KOPT-K1 (cell line): ENCODE results near the gene MAB21L2.

ENCODE experiments used
- H3K27ac ChIP-seq: fragments of 200-600 bp; sonication (generic); 2 replicates; pipeline ENCODE4 v1.5.1; 2016; ENCODE audit warnings: antibody characterized with exemption, mild to moderate bottlenecking, low read depth, low read length; ENCODE audit not compliant: poor library complexity, severe bottlenecking
- H3K36me3 ChIP-seq: fragments of 200-600 bp; sonication (generic); 2 replicates; pipeline ENCODE4 v1.5.1; 2017; ENCODE audit warnings: antibody characterized with exemption, mild to moderate bottlenecking, low read length, moderate library complexity; ENCODE audit not compliant: insufficient read depth
- H3K9me3 ChIP-seq: fragments of 200-600 bp; sonication (generic); 2 replicates; pipeline ENCODE4 v1.5.1; 2017; ENCODE audit warnings: antibody characterized with exemption, low read length, mild to moderate bottlenecking; ENCODE audit not compliant: insufficient read depth, poor library complexity, severe bottlenecking

The MAB21L2 gene

DNA sequence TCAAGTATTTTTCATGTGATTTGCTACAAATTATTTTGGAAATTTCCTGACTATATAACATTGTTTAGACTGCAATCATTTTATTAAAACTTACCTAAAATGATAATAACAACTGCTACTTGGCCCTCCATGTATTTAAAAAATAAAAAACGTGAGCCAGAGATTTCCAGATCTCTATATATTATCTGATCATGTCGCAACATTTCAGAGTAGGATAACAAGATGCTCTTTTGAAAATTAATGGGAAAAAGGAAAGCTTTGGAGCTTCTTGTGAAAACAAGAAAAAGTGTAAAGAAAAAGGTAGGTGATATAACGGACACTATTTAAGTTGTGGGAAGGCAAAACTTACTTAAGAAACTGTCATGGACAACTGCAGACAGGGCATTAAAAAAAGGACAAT lies 14.9 kb upstream of the MAB21L2 start:
- no peak overlapping the region for H3K27ac ChIP-seq
- H3K36me3 ChIP-seq: no peaks in the 10 kb centered on the region
- peaks cover 4% of the 10 kb centered on the region for H3K9me3 ChIP-seq

DNA sequence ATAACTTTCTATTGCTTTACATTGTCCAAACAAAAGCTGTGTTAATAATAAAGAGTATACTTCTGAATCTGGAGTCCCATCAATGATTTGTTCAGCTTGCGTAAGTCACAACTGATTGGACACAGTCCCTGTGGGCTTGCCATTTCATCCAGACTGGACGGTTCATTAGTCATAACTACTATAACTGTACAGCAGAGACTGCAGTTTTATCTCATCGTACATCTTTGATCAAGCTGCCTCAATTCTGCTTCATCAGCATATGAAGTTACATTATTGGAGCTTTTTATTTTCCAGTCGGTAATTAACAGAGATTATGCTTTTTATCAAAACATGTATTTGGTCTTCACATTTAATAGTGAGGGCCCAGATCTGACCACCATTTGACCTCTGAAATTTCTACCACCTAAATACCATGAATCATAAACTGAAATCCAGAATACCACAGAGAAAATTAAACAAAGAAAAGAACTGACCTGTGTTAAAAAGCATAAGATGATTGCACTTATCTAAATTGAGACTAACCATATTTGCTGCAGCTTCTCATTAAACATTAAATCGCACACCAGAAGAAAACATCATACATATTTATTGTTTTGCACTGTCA lies 12.5 kb upstream of the MAB21L2 start:
- Histone ChIP-seq H3K27ac (no peak overlapping the region), H3K9me3 (peaks cover 4% of the 10 kb centered on the region), H3K36me3 (no peaks in the 10 kb centered on the region)

DNA sequence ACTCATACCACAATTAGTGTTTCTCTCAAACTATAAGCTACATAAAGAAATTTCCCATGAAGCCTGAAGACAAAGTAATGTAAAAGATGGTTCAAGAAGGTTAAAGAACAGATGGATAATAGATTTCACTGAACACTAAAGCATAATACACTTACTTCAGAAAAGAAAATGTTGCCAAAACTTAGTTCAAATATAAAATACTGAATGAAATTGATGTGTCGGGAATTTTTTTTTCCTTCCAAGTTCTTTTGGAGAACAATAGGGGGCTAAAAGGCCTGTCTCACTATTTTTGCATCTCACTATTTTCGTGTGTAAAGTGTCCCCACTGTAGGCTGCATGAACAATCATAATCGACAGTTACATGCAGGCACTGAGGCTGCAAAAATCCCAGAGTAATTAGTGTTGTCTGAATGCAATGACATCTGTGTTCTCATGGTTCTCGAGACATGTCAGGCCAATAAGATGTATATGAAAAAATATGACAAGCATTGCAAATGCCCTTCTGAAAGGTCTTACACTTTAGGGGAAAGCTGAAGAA lies 11.9 kb upstream of the MAB21L2 start:
- Histone ChIP-seq H3K36me3 (no peaks in the 10 kb centered on the region), H3K9me3 (peaks cover 2% of the 10 kb centered on the region), H3K27ac (no peak overlapping the region)

- no peak overlapping the region for H3K27ac ChIP-seq
- H3K36me3 ChIP-seq: no peaks in the 10 kb centered on the region
- no peaks in the 10 kb centered on the region for H3K9me3 ChIP-seq
Measured at GRCh38 chr4:150570862-150571261, 11.1 kb upstream of the MAB21L2 start.

- Histone ChIP-seq H3K27ac (no peak overlapping the region), H3K9me3 (no peaks in the 10 kb centered on the region), H3K36me3 (no peaks in the 10 kb centered on the region)
Measured at GRCh38 chr4:150572704-150573504, 9.0 kb upstream of the MAB21L2 start.

GRCh38 chr4:150573534-150573933 lies 8.4 kb upstream of the MAB21L2 start:
- Histone ChIP-seq H3K27ac (no peak overlapping the region), H3K36me3 (no peaks in the 10 kb centered on the region), H3K9me3 (no peaks in the 10 kb centered on the region)

GRCh38 chr4:150574678-150575077 lies 7.3 kb upstream of the MAB21L2 start:
- Histone ChIP-seq H3K27ac (no peak overlapping the region), H3K9me3 (peaks cover 3% of the 10 kb centered on the region), H3K36me3 (no peaks in the 10 kb centered on the region)

DNA sequence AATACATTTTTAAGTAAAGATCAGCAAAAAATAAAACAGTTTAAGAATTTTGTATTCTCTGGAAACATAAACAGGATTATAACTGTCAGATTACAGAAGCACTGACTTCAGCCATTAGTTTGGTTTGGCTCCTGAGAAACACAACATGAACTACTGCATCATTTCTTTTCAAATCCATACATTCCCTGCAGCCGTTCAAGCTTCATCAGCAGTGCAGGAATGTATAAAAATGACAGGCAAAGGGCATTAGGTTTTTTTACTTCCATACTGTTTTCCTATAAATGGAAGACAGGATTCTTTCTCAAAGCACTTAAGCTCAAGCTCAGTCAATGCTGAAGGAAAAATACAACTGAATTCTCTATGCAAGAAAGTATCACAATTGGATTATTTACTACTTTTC lies 4.2 kb upstream of the MAB21L2 start:
- Histone ChIP-seq H3K36me3 (peaks cover 5% of the 10 kb centered on the region; the same call in 1 of the 2 replicates), H3K9me3 (peaks cover 29% of the 10 kb centered on the region), H3K27ac (no peak overlapping the region)

DNA sequence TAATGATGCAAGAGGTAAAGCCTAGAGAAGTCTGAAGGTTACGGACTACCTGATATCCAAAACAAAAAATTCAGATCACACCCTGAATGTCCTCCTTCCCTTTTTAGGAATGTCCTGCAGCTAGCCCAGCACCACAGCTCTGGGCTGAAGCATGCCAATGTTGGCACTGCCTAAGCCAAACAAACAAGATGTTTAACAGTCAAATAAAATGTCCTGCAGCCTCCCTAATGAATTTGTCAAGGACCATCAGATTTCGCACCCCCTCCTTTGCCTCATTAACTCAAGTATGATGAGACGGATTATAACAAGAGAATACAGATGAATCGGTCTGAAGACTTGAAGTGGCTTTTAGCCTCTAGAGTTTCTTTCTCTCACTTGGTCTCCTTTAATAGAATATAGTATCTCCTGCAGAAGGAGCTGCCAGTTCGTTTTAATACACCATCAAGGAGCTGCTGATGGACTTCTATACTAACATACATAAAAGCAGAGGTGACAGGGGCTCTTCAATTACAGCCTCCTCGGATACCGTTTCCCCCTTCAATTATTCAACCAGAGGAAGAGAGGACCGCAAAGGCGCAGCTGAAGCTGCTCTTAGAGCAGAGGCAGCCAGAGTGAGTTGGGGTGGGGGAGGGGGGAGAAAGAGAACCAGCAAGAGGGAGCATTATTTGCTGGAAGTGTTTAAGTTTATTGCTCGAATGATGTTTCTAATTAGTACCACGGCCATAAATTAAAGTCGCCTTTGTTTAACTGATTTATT lies 3.0 kb upstream of the MAB21L2 start:
- no peak overlapping the region for H3K27ac ChIP-seq
- H3K9me3 ChIP-seq: peaks cover 40% of the 10 kb centered on the region
- H3K36me3 ChIP-seq: peaks cover 16% of the 10 kb centered on the region; the same call in 1 of the 2 replicates

GRCh38 chr4:150579551-150580234 lies 2.3 kb upstream of the MAB21L2 start:
- Histone ChIP-seq H3K27ac (no peak overlapping the region), H3K9me3 (peaks cover 41% of the 10 kb centered on the region), H3K36me3 (peaks cover 16% of the 10 kb centered on the region; the same call in 1 of the 2 replicates)

- H3K27ac ChIP-seq: no peak overlapping the region
- peaks cover 41% of the 10 kb centered on the region for H3K9me3 ChIP-seq
- peaks cover 16% of the 10 kb centered on the region; the same call in 1 of the 2 replicates for H3K36me3 ChIP-seq
Measured at GRCh38 chr4:150580306-150580705, 1.6 kb upstream of the MAB21L2 start.

DNA sequence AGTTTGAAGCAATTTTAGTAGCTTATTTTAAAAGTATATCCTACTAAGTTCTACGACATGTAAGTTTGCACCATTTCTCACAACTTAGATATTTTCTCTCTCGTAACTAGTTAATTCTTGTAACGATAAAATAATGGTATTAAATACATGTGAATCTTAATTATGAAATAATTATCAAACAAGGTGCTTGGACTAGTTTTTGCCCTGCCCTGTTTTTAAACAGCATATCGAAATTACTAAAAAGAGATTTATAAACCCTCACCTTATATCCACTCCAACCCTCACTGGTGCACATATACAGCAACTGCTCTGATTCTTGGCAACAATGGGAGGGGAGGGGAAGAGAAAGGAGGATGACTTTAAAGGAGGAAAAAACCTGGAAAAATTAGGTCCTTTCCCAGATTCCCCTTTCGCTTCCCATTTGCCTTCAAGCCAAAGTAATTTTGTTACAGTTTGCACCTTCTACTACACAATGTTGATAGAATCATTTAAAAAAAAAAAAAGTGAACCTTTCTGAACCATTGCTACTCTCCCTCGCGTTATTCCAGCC lies 820 bp upstream of the MAB21L2 start:
- Histone ChIP-seq H3K27ac (no peak overlapping the region), H3K9me3 (peaks cover 41% of the 10 kb centered on the region), H3K36me3 (peaks cover 16% of the 10 kb centered on the region; the same call in 1 of the 2 replicates)

- no peak overlapping the region for H3K27ac ChIP-seq
- peaks cover 41% of the 10 kb centered on the region for H3K9me3 ChIP-seq
- H3K36me3 ChIP-seq: peaks cover 16% of the 10 kb centered on the region; the same call in 1 of the 2 replicates
Measured at GRCh38 chr4:150581641-150582051, 305 bp upstream of the MAB21L2 start.

DNA sequence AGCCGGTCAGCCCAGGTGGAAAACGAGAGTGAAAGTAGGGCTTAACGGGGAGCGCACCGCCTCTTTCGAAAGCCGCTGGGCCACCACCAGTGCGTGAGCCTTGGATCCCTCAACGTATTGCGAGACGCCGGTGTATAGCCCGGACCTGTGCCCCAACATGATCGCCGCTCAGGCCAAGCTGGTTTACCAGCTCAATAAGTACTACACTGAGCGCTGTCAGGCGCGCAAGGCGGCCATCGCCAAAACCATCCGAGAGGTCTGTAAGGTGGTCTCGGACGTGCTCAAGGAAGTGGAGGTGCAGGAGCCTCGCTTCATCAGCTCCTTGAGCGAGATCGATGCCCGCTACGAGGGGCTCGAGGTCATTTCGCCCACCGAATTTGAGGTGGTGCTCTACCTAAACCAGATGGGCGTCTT lies 929 bp downstream of the MAB21L2 start:
- Histone ChIP-seq H3K36me3 (peaks cover 16% of the 10 kb centered on the region; the same call in 1 of the 2 replicates), H3K27ac (no peak overlapping the region), H3K9me3 (peaks cover 41% of the 10 kb centered on the region)
